HG03159 (cell line): ENCODE results near the gene WTIP.

Experiments used
- ATAC-seq: cut with Tn5 transposase; IDR thresholded peaks from one replicate; pipeline ENCODE4 v1.9.1; 2021; ENCODE audit warnings: mild to moderate bottlenecking, moderate library complexity; ENCODE audit not compliant: unreplicated experiment

Gene WTIP

GRCh38 chr19:34559045-34559444, 77.5 kb downstream of the WTIP start:
- no peak for ATAC-seq

GRCh38 chr19:34560229-34560628, 78.7 kb downstream of the WTIP start:
- ATAC-seq, result no peak
